Testis (tissue), 3 donors: ENCODE data around the gene KAT8. TPM values are rescaled to one million over a fixed set of nuclear protein-coding genes. Genes with fewer than 3 reads are reported as not detected.

Experiments used
- DNase-seq: peaks from one replicate; pipeline ENCODE4 v3.0.0-alpha.2; 2019
- H3K27ac ChIP-seq, 2 donors: fragments of 200-600 bp; sonication (generic); one replicate each; pipeline ENCODE4 v1.5.1; 2019
- H3K27me3 ChIP-seq: fragments of 200-600 bp; sonication (generic); one replicate; pipeline ENCODE4 v1.5.1; 2019
- H3K36me3 ChIP-seq: fragments of 200-600 bp; sonication (generic); one replicate; pipeline ENCODE4 v1.5.1; 2017; ENCODE audit warnings: low read depth; ENCODE audit errors: missing control alignments
- H3K4me1 ChIP-seq: fragments of 200-600 bp; sonication (generic); one replicate; pipeline ENCODE4 v1.5.1; 2019
- H3K4me3 ChIP-seq, 2 donors: fragments of 200-600 bp; sonication (generic); one replicate each; pipeline ENCODE4 v1.5.1; 2017 to 2019
- H3K9me3 ChIP-seq: fragments of 200-600 bp; sonication (generic); one replicate; pipeline ENCODE4 v1.5.1; 2017
- CTCF ChIP-seq, 3 experiments: fragments of 450-650 bp in 2 of 3; fragments of 200-600 bp in 1 of 3; sonication (generic) in 1 of 3; IDR thresholded peaks; one replicate each; pipeline ENCODE4 v1.5.1; 2016 to 2019; ENCODE audit warnings: antibody characterized with exemption in 3 of 3, mild to moderate bottlenecking in 2 of 3, moderate library complexity in 1 of 3
- POLR2A ChIP-seq: fragments of 450-650 bp; IDR thresholded peaks from one replicate; pipeline ENCODE4 v1.6.1; 2017; ENCODE audit warnings: antibody characterized with exemption, mild to moderate bottlenecking, moderate library complexity
- WGBS, 2 donors: methylation state at CpG; one replicate each; pipeline ENCODE4 v1.1.5; 2018; 5-methylcytosine and 5-hydroxymethylcytosine counted together
- intact Hi-C: fragments of 100-400 bp; cut with DNase I; formaldehyde crosslinking; loops from one replicate; pipeline ENCODE4 v1.15.1; 2023; ENCODE audit warnings: low total_unique reads
- polyA plus RNA-seq: library from polyadenylated mRNA; stranded (reverse); fragments of 350-450 nt; fragmentation: Illumina TruSeq; extraction: RNeasy Lipid Tissue Mini Kit (QIAGEN cat#74804); gene quantifications from one replicate; pipeline ENCODE4 v1.2.3, GENCODE V29; 2014; ENCODE audit warnings: low read depth, low replicate concordance; ENCODE audit not compliant: insufficient read depth
- total RNA-seq, 2 donors: library from RNA; depleted of rRNA; stranded (reverse); fragments of >200 nt; gene quantifications; one replicate each; pipeline ENCODE4 v1.2.3, GENCODE V29; 2016

Gene KAT8
- total and polyA plus RNA-seq, 3 donors from 2014 or later, result 86.0 to 111 (median 96.9) TPM

GRCh38 chr16:31105677-31106213 lies 11.7 kb upstream of the KAT8 start:
- DNase-seq, result peak; percentile 94
- intact Hi-C loops, result no loop called here
- Histone ChIP-seq H3K36me3 (no peaks in the 10 kb centered on the region), H3K4me1 (peaks cover 17% of the 10 kb centered on the region), H3K27me3 (no peaks in the 10 kb centered on the region), H3K9me3 (no peaks in the 10 kb centered on the region), H3K4me3 (peak overlapping the region; percentile 34 to 38), H3K27ac (peak overlapping the region; percentile 64 to 76)
- TF ChIP-seq CTCF (IDR thresholded peaks at IDR 0.05), result peak; percentile 83 to 94 (median 85)
- TF ChIP-seq POLR2A, result no peak
- 8 to 11% methylated on average over 25 to 33 of the region's 33 CpGs for WGBS, 2 donors

- no peak for DNase-seq
- Histone ChIP-seq H3K27ac (no peak overlapping the region), H3K27me3 (no peaks in the 10 kb centered on the region), H3K9me3 (no peaks in the 10 kb centered on the region), H3K4me1 (peaks cover 17% of the 10 kb centered on the region), H3K36me3 (no peaks in the 10 kb centered on the region), H3K4me3 (no peak overlapping the region)
- WGBS, 2 donors, result 86 to 89% methylated on average over 28 of the region's 28 CpGs
- TF ChIP-seq CTCF (IDR thresholded peaks at IDR 0.05) (no peak), POLR2A (no peak)
- intact Hi-C loops, result no loop called here
Observed at GRCh38 chr16:31106509-31107464, 10.7 kb upstream of the KAT8 start.

DNA sequence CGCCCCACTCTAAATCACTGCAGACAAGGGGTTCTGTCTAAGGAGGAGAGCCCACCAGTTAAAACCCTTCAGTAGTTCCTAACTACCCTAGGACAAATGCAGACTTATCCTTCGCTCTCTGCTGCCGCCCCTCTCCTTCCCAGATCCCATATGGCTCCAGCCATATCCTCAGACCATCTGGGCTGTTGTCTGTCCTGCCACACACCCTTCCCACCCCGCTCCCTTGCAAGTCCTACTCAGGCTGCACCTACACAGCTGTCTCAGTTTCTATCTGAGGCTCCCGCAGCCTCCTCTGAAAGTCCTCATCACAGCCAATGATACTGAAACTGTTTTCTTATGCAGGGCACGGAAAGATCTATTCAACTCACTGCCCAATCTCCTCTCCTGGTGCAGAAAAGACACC lies 10.0 kb upstream of the KAT8 start:
- intact Hi-C loops, result no loop called here
- no peak for DNase-seq
- no peak for TF ChIP-seq CTCF (IDR thresholded peaks at IDR 0.05)
- no peak for TF ChIP-seq POLR2A
- H3K9me3 ChIP-seq, result no peaks in the 10 kb centered on the region
- 75 to 83% methylated on average over 6 of the region's 6 CpGs for WGBS, 2 donors
- no peaks in the 10 kb centered on the region for H3K36me3 ChIP-seq
- H3K27me3 ChIP-seq, result no peaks in the 10 kb centered on the region
- no peak overlapping the region for H3K27ac ChIP-seq
- H3K4me1 ChIP-seq, result peaks cover 17% of the 10 kb centered on the region
- no peak overlapping the region for H3K4me3 ChIP-seq

DNA sequence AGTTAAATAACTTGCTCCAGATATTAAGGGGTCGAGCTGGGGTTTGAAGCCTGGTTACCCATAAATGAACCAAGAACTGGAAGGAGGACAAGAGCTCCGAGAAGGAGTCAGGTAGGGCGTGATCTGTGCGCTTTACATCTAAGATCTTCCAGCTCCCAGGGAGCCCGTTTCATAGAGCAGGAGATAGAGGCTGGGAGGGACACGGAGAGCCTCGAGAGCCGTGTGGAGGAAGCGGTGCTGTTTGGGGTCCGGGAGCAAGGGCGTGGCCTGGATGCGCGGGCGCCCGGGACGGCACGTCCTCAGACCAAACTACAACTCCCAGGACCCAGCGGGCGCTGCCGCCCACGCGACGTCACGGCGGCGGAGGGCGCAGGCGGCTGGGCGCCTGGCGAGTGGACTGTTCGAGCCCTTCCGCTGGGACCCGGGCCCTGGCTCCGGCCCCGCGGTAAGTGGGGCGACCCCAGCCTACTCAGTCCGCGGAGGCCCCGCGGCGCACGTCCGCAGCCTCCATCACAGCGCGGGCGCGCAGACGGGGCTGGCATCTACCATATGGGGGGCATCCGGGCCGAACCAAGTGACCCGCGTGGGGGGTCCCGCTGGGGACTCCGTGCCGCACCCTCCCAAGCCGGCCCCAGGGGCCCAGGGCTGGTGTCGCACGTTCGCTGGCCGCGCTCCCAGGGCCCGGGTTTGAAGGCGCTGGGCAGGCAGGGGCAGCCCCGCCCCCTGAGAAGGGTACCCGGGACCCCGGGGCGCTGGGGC lies 9.2 kb upstream of the KAT8 start, which contains the start of gene BCKDK:
Gene BCKDK (plus strand): TSS at position 352 of the 759 bp plus-strand sequence. CDS start 838 bp downstream, outside the sequence.
- peak within 1 kb of the TSS; percentile 80 to 85 for H3K4me3 ChIP-seq
- no peak for TF ChIP-seq POLR2A
- TF ChIP-seq CTCF (IDR thresholded peaks at IDR 0.05), result no peak
- peaks cover 23% of the 10 kb centered on the region for H3K4me1 ChIP-seq
- H3K27me3 ChIP-seq, result no peaks in the 10 kb centered on the region
- peak; percentile 82 for DNase-seq
- peak within 1 kb of the TSS; percentile 88 to 93 for H3K27ac ChIP-seq
- WGBS, 2 donors, result 4 to 13% methylated on average over 11 to 53 of the region's 68 CpGs
- no peaks in the 10 kb centered on the region for H3K36me3 ChIP-seq
- no peaks in the 10 kb centered on the region for H3K9me3 ChIP-seq
- intact Hi-C loops, result no loop called here
